ENCODE results near the gene AP5Z1.
"Not testable (repeated sequence)": the region's sequence is repeated elsewhere in the genome, so short reads cannot be mapped to it uniquely, and the experiment has no call there.

The AP5Z1 gene

DNA sequence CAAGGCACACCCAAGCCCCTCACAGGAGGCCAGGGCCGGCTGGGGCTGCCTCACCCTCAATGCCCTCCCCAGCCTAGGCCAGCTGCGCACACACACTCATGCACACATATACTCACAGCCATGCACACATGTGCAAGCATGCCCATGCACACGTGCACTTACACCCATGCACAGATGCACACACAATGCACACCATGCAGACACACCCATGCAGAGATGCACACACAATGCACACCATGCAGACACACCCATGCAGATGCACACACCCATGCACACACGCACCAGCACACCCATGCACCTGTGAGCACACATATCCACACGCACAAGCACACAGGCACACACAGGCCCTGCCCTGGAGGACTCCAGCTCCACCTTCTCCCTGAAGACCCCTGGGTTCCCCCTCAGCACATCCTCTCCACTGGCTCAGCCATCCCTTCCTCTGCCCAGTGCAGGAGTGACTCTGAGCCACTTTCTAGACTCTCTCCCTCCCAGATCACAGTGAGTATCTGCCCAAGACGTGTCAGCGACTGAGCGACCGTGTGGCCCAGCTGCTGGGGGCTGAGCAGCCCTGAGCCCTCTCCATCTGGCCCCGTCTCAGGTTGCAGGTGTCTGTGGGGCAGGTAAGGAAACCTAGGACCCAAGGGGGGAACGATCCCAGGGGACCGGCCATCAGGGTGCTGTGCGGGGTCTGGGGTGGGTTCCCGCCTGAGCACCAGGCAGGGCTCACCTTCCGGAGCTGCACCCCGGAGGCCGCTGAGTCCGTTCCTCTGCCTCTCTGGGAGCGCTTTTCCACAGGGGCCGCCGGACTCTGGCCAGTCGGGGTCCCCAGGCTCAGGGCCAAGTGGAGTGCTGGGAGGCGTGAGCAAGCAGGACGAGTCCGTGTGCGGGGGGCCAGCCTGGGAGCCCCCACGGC is 25.8 kb downstream of the AP5Z1 start:
- H3K36me3 ChIP-seq (ENCODE audit: control insufficient read depth, insufficient read depth, low read length, severe bottlenecking), result no peaks in the 10 kb centered on the region
- no peaks in the 10 kb centered on the region for H3K9me3 ChIP-seq (ENCODE audit: control insufficient read depth, low read length)
- no peak for DNase-seq (ENCODE audit: low read depth)
- H3K4me1 ChIP-seq (ENCODE audit: control insufficient read depth, insufficient read depth, low read length), result no peaks in the 10 kb centered on the region
- no peaks in the 10 kb centered on the region for H3K27me3 ChIP-seq (replicated peaks; ENCODE audit: control insufficient read depth, insufficient read depth, low read length)
- H3K4me3 ChIP-seq (ENCODE audit: low read length), result no peak overlapping the region
- H3K9ac ChIP-seq (ENCODE audit: low read length), result no peak overlapping the region

DNA sequence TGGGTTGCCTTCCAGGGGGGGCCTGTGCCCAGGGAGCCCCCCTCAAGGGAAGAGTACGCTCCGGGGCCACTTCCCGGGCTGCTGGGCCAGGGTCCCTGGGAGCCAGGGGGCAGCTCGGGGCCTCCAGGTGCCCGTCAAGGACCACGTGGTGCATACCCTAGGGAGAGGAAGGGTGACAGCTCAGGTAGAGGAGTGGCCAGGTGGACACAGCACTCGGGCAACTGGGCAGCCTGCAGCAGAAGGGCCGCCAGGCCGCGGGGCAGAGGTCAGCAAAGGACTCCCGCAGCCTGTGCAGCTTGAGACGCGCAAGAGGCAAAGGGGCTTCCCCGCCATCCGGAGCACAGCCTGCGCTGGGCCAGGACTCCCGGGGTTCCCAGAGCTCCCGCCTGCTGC is 26.4 kb downstream of the AP5Z1 start:
- Histone ChIP-seq H3K27me3 (replicated peaks; ENCODE audit: control insufficient read depth, insufficient read depth, low read length) (no peaks in the 10 kb centered on the region), H3K9ac (ENCODE audit: low read length) (no peak overlapping the region), H3K9me3 (ENCODE audit: control insufficient read depth, low read length) (no peaks in the 10 kb centered on the region), H3K4me1 (ENCODE audit: control insufficient read depth, insufficient read depth, low read length) (no peaks in the 10 kb centered on the region), H3K4me3 (ENCODE audit: low read length) (no peak overlapping the region), H3K36me3 (ENCODE audit: control insufficient read depth, insufficient read depth, low read length, severe bottlenecking) (no peaks in the 10 kb centered on the region)
- no peak for DNase-seq (ENCODE audit: low read depth)

DNA sequence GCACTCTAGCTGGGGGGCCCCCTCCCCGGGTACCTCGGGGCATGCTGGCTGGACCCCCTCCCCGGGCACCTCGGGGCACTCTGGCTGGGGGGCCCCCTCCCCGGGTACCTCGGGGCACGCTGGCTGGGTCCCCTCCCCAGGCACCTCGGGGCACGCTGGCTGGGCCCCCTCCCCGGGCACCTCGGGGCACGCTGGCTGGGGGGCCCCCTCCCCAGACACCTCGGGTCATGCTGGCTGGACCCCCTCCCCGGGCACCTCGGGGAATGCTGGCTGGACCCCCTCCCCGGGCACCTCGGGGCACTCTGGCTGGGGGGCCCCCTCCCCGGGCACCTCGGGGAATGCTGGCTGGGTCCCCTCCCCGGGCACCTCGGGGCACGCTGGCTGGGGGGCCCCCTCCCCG is 27.2 kb downstream of the AP5Z1 start:
- not testable (repeated sequence) for H3K36me3 ChIP-seq (ENCODE audit: control insufficient read depth, insufficient read depth, low read length, severe bottlenecking); DNase-seq (ENCODE audit: low read depth); H3K9ac ChIP-seq (ENCODE audit: low read length); H3K4me1 ChIP-seq (ENCODE audit: control insufficient read depth, insufficient read depth, low read length); H3K4me3 ChIP-seq (ENCODE audit: low read length); H3K9me3 ChIP-seq (ENCODE audit: control insufficient read depth, low read length); H3K27me3 ChIP-seq (replicated peaks; ENCODE audit: control insufficient read depth, insufficient read depth, low read length)

DNA sequence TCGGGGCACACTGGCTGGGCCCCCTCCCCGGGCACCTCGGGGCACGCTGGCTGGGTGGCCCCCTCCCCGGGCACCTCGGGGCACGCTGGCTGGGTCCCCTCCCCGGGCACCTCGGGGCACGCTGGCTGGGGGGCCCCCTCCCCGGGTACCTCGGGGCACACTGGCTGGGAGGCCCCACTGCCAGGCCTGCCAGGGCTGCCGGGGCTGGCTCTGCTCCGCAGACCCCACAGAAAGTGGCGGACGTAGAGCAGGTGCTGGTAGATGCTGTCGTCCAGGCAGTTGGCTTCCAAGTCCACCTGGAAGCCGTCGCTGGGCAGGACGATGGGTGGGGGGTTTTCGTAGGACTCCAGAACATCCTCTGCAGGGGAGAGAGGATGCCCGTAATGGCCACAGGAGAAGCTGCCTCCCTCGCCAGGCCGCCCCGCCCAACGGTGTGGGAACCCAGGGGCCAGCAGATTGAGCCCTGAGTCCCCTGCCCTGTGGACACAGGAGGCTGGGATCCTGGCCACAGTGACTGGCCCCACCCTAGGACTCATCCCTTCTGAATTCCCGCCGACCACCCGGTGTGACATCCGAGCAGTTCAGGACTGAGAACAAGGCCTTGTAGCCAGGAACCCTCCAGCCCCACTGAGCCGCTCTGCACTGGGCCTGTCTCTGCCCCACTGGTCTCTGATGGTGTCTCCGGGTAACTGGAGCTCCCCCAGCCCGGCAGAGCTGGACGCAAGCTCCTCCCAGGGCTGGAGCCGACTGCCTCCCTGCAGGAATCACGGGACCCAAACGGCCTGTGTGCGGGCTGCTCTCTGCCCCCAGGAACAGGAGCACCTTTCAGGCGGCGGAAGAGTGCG is 28.2 kb downstream of the AP5Z1 start:
- Histone ChIP-seq H3K9ac (ENCODE audit: low read length) (no peak overlapping the region), H3K4me1 (ENCODE audit: control insufficient read depth, insufficient read depth, low read length) (no peaks in the 10 kb centered on the region)
- DNase-seq (ENCODE audit: low read depth), result no peak

DNA sequence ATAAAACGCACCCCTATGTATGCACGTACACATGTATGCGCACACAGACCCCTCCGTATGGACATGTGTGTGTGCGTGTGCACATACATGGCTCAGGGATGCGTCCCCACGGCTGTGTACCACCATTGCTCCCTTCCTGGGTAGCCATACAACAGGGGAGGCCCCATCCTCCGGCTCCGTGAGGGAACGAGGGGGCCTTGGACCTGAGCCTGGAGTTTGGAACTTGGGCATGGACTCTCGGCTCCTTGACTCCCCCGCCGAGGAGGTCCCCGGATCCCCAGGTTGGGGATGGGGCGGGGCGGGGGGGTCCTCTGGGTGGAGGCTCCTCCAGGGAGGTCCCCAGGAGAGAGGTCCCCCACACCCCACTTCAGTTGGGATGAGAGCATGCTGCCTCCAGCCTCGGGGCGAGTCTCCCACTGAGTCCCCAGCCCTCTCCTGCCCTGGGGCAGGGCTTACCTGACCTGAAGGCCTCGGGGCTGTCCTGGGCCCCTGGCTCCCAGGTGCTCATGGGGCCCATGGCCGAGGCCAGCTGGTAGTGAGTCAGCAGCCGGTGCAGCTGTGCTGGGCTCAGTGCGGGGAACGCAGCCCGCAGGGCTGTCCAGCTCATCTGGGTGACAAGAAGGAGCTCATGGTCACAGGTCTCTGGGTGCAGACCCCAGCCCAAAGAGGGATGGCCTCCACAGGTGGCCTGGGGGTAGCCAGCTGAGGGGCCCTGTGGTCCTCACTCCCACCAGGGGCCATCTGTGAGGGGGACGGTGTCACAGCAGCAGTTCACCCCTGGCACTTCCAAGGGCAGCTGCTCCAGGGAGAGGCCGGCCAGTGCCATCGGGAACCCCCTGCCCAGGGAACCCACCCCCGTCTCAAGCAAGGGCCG is 29.9 kb downstream of the AP5Z1 start:
- no peaks in the 10 kb centered on the region for H3K4me1 ChIP-seq (ENCODE audit: control insufficient read depth, insufficient read depth, low read length)
- no peak overlapping the region for H3K4me3 ChIP-seq (ENCODE audit: low read length)
- H3K9ac ChIP-seq (ENCODE audit: low read length), result no peak overlapping the region
- no peaks in the 10 kb centered on the region for H3K27me3 ChIP-seq (replicated peaks; ENCODE audit: control insufficient read depth, insufficient read depth, low read length)
- no peaks in the 10 kb centered on the region for H3K36me3 ChIP-seq (ENCODE audit: control insufficient read depth, insufficient read depth, low read length, severe bottlenecking)
- DNase-seq (ENCODE audit: low read depth), result no peak
- H3K9me3 ChIP-seq (ENCODE audit: control insufficient read depth, low read length), result no peaks in the 10 kb centered on the region

More for the DNA sequence above, 28.2 kb downstream of the AP5Z1 start:
- Histone ChIP-seq H3K4me3 (ENCODE audit: low read length) (no peak overlapping the region), H3K27me3 (replicated peaks; ENCODE audit: control insufficient read depth, insufficient read depth, low read length) (no peaks in the 10 kb centered on the region), H3K9me3 (ENCODE audit: control insufficient read depth, low read length) (no peaks in the 10 kb centered on the region), H3K36me3 (ENCODE audit: control insufficient read depth, insufficient read depth, low read length, severe bottlenecking) (no peaks in the 10 kb centered on the region)

DNA sequence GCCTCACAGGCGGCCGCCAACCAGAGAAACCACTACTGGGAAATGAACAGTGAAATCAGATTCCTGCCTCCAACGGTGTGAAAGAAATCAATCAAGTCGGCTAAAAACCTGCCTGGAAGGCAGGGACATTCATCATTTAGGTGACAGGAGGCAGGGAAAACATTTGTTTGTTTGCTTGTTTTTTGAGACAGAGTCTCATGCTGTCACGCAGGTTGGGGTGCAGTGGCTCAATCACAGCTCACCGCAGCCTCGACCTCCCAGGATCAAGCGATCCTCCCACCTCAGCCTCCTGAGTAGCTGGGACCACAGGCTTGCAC is 30.5 kb downstream of the AP5Z1 start:
- H3K4me1 ChIP-seq (ENCODE audit: control insufficient read depth, insufficient read depth, low read length), result no peaks in the 10 kb centered on the region
- no peak overlapping the region for H3K9ac ChIP-seq (ENCODE audit: low read length)
- H3K9me3 ChIP-seq (ENCODE audit: control insufficient read depth, low read length), result no peaks in the 10 kb centered on the region
- no peaks in the 10 kb centered on the region for H3K36me3 ChIP-seq (ENCODE audit: control insufficient read depth, insufficient read depth, low read length, severe bottlenecking)
- no peak overlapping the region for H3K4me3 ChIP-seq (ENCODE audit: low read length)
- DNase-seq (ENCODE audit: low read depth), result no peak
- H3K27me3 ChIP-seq (replicated peaks; ENCODE audit: control insufficient read depth, insufficient read depth, low read length), result no peaks in the 10 kb centered on the region

DNA sequence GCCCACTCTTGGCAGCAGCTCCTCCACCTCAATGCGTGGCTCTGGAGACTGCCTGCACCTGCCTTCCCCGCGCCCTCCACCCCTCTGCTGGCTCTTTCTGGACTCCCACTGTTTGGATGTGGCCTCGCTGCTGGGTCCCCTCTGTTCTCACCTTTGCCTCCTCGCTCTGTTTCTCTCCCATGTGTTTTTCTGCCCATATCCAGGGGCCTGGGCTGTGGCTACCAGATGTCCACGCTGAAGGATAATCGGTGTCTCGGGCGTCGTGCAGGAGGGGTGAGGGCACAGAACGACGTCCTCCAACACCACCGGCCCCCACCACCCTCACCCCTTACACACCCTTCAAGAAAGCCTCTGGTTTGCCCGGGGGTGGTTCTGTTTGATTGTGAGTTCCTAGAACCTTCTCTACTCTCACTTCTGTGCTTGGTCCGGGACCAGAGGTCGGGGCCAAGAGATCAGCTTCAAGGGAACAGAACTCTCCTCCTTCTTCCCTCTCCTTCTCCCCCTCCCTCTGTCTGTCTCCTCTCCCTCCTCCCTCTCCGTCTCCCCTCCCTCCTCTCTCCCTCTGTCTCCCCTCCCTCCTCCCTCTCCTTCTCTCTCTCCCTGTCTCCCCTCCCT is 31.7 kb downstream of the AP5Z1 start:
- H3K9me3 ChIP-seq (ENCODE audit: control insufficient read depth, low read length), result no peaks in the 10 kb centered on the region
- no peaks in the 10 kb centered on the region for H3K27me3 ChIP-seq (replicated peaks; ENCODE audit: control insufficient read depth, insufficient read depth, low read length)
- no peak overlapping the region for H3K9ac ChIP-seq (ENCODE audit: low read length)
- H3K4me1 ChIP-seq (ENCODE audit: control insufficient read depth, insufficient read depth, low read length), result no peaks in the 10 kb centered on the region
- no peaks in the 10 kb centered on the region for H3K36me3 ChIP-seq (ENCODE audit: control insufficient read depth, insufficient read depth, low read length, severe bottlenecking)
- no peak overlapping the region for H3K4me3 ChIP-seq (ENCODE audit: low read length)
- no peak for DNase-seq (ENCODE audit: low read depth)

DNA sequence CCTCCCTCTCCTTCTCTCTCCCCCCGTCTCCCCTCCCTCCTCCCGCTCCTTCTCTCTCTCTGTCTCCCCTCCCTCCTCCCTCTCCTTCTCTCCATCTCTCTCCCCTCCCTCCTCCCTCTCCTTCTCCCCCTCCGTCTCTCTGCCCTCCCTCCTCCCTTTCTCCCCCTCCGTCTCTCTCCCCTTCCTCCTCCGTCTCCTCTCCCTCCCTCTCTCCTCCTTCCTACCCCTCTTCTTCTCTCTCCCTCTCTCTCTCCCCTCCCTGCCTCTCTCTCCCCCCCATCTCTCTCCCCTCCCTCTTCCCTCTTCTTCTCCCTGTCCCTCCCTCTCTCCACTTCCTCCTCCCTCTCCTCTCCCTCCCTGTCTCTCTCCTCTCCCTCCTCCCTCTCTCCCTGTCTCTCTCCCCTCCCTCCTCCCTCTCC is 32.2 kb downstream of the AP5Z1 start:
- H3K4me3 ChIP-seq (ENCODE audit: low read length), result no peak overlapping the region
- H3K9ac ChIP-seq (ENCODE audit: low read length), result no peak overlapping the region
- no peak for DNase-seq (ENCODE audit: low read depth)
- no peaks in the 10 kb centered on the region for H3K36me3 ChIP-seq (ENCODE audit: control insufficient read depth, insufficient read depth, low read length, severe bottlenecking)
- H3K4me1 ChIP-seq (ENCODE audit: control insufficient read depth, insufficient read depth, low read length), result no peaks in the 10 kb centered on the region
- peaks cover 2% of the 10 kb centered on the region for H3K9me3 ChIP-seq (ENCODE audit: control insufficient read depth, low read length)
- H3K27me3 ChIP-seq (replicated peaks; ENCODE audit: control insufficient read depth, insufficient read depth, low read length), result no peaks in the 10 kb centered on the region

DNA sequence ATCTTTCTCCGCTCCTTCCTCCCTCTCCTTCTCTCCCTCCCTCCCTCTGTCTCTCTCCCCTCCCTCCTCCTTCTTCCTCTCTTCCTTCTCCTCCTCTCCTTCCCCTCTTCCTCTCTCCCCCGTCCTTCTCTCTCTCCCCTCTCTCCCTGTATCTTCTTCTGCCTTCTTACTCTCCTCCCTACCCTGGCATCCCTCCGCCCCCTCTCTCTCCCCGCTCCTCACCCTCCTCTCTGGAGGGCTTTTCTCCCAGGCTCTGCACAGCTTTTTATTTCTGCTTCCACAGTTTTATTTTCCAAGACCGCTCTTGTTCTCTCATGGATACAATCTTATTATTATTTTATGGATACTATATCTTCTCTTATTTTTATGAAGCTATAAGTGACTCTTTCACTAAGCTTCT is 32.6 kb downstream of the AP5Z1 start:
- no peak overlapping the region for H3K4me3 ChIP-seq (ENCODE audit: low read length)
- H3K9me3 ChIP-seq (ENCODE audit: control insufficient read depth, low read length), result peaks cover 6% of the 10 kb centered on the region
- H3K4me1 ChIP-seq (ENCODE audit: control insufficient read depth, insufficient read depth, low read length), result no peaks in the 10 kb centered on the region
- no peaks in the 10 kb centered on the region for H3K27me3 ChIP-seq (replicated peaks; ENCODE audit: control insufficient read depth, insufficient read depth, low read length)
- H3K36me3 ChIP-seq (ENCODE audit: control insufficient read depth, insufficient read depth, low read length, severe bottlenecking), result no peaks in the 10 kb centered on the region
- no peak overlapping the region for H3K9ac ChIP-seq (ENCODE audit: low read length)
- no peak for DNase-seq (ENCODE audit: low read depth)

DNA sequence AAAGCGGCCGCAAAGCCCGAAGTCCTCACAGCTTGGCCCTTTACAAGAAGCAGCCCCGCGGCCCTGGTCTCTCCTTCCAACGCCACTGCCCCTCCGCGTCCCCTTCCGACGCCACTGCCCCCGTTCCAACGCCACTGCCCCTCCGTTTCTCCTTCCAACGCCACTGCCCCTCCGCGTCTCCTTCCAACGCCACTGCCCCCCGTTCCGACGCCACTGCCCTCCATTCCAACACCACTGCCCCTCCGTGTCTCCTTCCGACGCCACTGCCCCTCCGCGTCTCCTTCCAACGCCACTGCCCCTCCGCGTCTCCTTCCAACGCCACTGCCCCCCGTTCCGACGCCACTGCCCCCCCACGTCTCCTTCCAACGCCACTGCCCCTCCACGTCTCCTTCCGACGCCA is 33.1 kb downstream of the AP5Z1 start:
- Histone ChIP-seq H3K9ac (ENCODE audit: low read length) (no peak overlapping the region), H3K9me3 (ENCODE audit: control insufficient read depth, low read length) (peaks cover 9% of the 10 kb centered on the region), H3K4me3 (ENCODE audit: low read length) (no peak overlapping the region), H3K4me1 (ENCODE audit: control insufficient read depth, insufficient read depth, low read length) (no peaks in the 10 kb centered on the region), H3K27me3 (replicated peaks; ENCODE audit: control insufficient read depth, insufficient read depth, low read length) (no peaks in the 10 kb centered on the region), H3K36me3 (ENCODE audit: control insufficient read depth, insufficient read depth, low read length, severe bottlenecking) (no peaks in the 10 kb centered on the region)
- no peak for DNase-seq (ENCODE audit: low read depth)
